Activated CD4-positive, alpha-beta T cell treated with anti-CD3 and anti-CD28 coated beads for 24 hours (primary cell): ENCODE results near the gene PCSK6.

Experiments
- DNase-seq, 2 donors: peaks; one replicate each; pipeline ENCODE4 v3.0.0-alpha.2; 2020; ENCODE audit warnings: low read depth in 2 of 2

The PCSK6 gene

GRCh38 chr15:101446518-101447167 lies 42.9 kb downstream of the PCSK6 start:
- no peak for DNase-seq

- DNase-seq: no peak
These were observed 43.7 kb downstream of the PCSK6 start for GRCh38 chr15:101445562-101446517.

- no peak for DNase-seq
These were observed 44.5 kb downstream of the PCSK6 start for GRCh38 chr15:101444807-101445508.

- no peak for DNase-seq
These were observed 45.5 kb downstream of the PCSK6 start for GRCh38 chr15:101444015-101444414.

GRCh38 chr15:101442272-101442671 lies 47.2 kb downstream of the PCSK6 start:
- no peak for DNase-seq

- no peak for DNase-seq
These were observed 47.8 kb downstream of the PCSK6 start for GRCh38 chr15:101441696-101442095.

GRCh38 chr15:101440846-101441590 lies 48.5 kb downstream of the PCSK6 start:
- DNase-seq: no peak

GRCh38 chr15:101439920-101440319 lies 49.6 kb downstream of the PCSK6 start:
- no peak for DNase-seq

- no peak for DNase-seq
These were observed 50.1 kb downstream of the PCSK6 start for GRCh38 chr15:101439285-101439919.

GRCh38 chr15:101438482-101439284 lies 50.8 kb downstream of the PCSK6 start:
- no peak for DNase-seq

GRCh38 chr15:101437618-101438481 lies 51.7 kb downstream of the PCSK6 start:
- DNase-seq: no peak

GRCh38 chr15:101437209-101437608 lies 52.3 kb downstream of the PCSK6 start:
- no peak for DNase-seq

GRCh38 chr15:101436526-101436925 lies 53.0 kb downstream of the PCSK6 start:
- no peak for DNase-seq

- DNase-seq: no peak
These were observed 53.7 kb downstream of the PCSK6 start for GRCh38 chr15:101435761-101436160.

GRCh38 chr15:101434032-101434920 lies 55.2 kb downstream of the PCSK6 start:
- no peak for DNase-seq

GRCh38 chr15:101433396-101433795 lies 56.1 kb downstream of the PCSK6 start:
- DNase-seq: no peak

- no peak for DNase-seq
These were observed 56.5 kb downstream of the PCSK6 start for GRCh38 chr15:101432982-101433381.

- DNase-seq: no peak
These were observed 57.8 kb downstream of the PCSK6 start for GRCh38 chr15:101431748-101432147.
